HepG2 (cell line): ENCODE results near the gene CCN2. TPM values are rescaled to one million over a fixed set of nuclear protein-coding genes. Genes with fewer than 3 reads are reported as not detected.

Experiments
- ARID3A ChIP-seq: IDR thresholded peaks from 2 replicates; pipeline ENCODE4 v1.6.1; 2012; ENCODE audit warnings: low read depth, low read length, improper control_type of control experiment
- CCDC6 ChIP-seq: sonication (generic); formaldehyde crosslinking; IDR thresholded peaks from 2 replicates; pipeline ENCODE4 v1.8.1; 2022; ENCODE audit warnings: mild to moderate bottlenecking, missing genetic modification reagents, moderate library complexity
- HDAC1 ChIP-seq: sonication (generic); formaldehyde crosslinking; IDR thresholded peaks from 2 replicates; pipeline ENCODE4 v1.5.1; 2020; ENCODE audit warnings: mild to moderate bottlenecking, missing genetic modification reagents
- IKZF5 ChIP-seq: IDR thresholded peaks from 2 replicates; pipeline ENCODE4 v1.6.1; 2018; ENCODE audit warnings: missing genetic modification reagents, mild to moderate bottlenecking, missing compliant biosample characterization
- KDM6A ChIP-seq: IDR thresholded peaks from 2 replicates; pipeline ENCODE4 v1.6.1; 2016; ENCODE audit warnings: low read depth
- LBX2 ChIP-seq: sonication (generic); formaldehyde crosslinking; IDR thresholded peaks from 2 replicates; pipeline ENCODE4 v1.5.0; 2020; ENCODE audit warnings: missing genetic modification reagents, mild to moderate bottlenecking, borderline replicate concordance
- MAF1 ChIP-seq: sonication (generic); formaldehyde crosslinking; IDR thresholded peaks from 2 replicates; pipeline ENCODE4 v1.5.0; 2020; ENCODE audit warnings: missing genetic modification reagents, borderline replicate concordance
- MEF2D ChIP-seq: sonication (generic); formaldehyde crosslinking; IDR thresholded peaks from 2 replicates; pipeline ENCODE4 v1.5.1; 2020; ENCODE audit warnings: mild to moderate bottlenecking, missing genetic modification reagents
- MIER2 ChIP-seq: IDR thresholded peaks from 2 replicates; pipeline ENCODE4 v1.6.1; 2016; ENCODE audit warnings: missing biosample characterization, missing genetic modification reagents
- PAF1 ChIP-seq: IDR thresholded peaks from 2 replicates; pipeline ENCODE4 v1.6.1; 2016; ENCODE audit warnings: missing genetic modification reagents, missing compliant biosample characterization
- SAFB2 ChIP-seq: sonication (generic); formaldehyde crosslinking; IDR thresholded peaks from 2 replicates; pipeline ENCODE4 v1.5.1; 2020; ENCODE audit warnings: missing genetic modification reagents, low read depth, mild to moderate bottlenecking, borderline replicate concordance
- SOX5 ChIP-seq: IDR thresholded peaks from 2 replicates; pipeline ENCODE4 v1.6.1; 2016; ENCODE audit warnings: borderline replicate concordance
- SP1 ChIP-seq, 2 experiments: fragments of 450-650 bp in 1 of 2; sonication (generic) in 1 of 2; formaldehyde crosslinking in 1 of 2; IDR thresholded peaks; 2 replicates each; pipeline versions ENCODE4 v1.4.0 to v1.6.1; 2016 to 2020; ENCODE audit warnings: missing genetic modification reagents in 1 of 2
- SP140L ChIP-seq: sonication (generic); formaldehyde crosslinking; IDR thresholded peaks from 2 replicates; pipeline ENCODE4 v1.4.0; 2020; ENCODE audit warnings: missing genetic modification reagents, borderline replicate concordance
- STAT6 ChIP-seq: sonication (generic); formaldehyde crosslinking; IDR thresholded peaks from 2 replicates; pipeline ENCODE4 v1.4.0; 2020; ENCODE audit warnings: missing genetic modification reagents, mild to moderate bottlenecking, borderline replicate concordance
- ZFP1 ChIP-seq: IDR thresholded peaks from 2 replicates; pipeline ENCODE4 v1.6.1; 2016
- ZNF260 ChIP-seq: sonication (generic); formaldehyde crosslinking; IDR thresholded peaks from 2 replicates; pipeline ENCODE4 v1.4.0; 2020; ENCODE audit warnings: missing genetic modification reagents, low read depth, mild to moderate bottlenecking, borderline replicate concordance
- ZNF446 ChIP-seq: sonication (generic); formaldehyde crosslinking; IDR thresholded peaks from 2 replicates; pipeline ENCODE4 v1.5.0; 2020; ENCODE audit warnings: mild to moderate bottlenecking, missing genetic modification reagents
- ZNF510 ChIP-seq: sonication (generic); formaldehyde crosslinking; IDR thresholded peaks from 2 replicates; pipeline ENCODE4 v1.4.0; 2020; ENCODE audit warnings: low read depth, mild to moderate bottlenecking, missing genetic modification reagents
- ZNF605 ChIP-seq: sonication (generic); formaldehyde crosslinking; IDR thresholded peaks from 2 replicates; pipeline ENCODE4 v1.8.0; 2022; ENCODE audit warnings: mild to moderate bottlenecking, missing genetic modification reagents
- ZNF770 ChIP-seq: sonication (generic); formaldehyde crosslinking; IDR thresholded peaks from 2 replicates; pipeline ENCODE4 v1.5.0; 2020; ENCODE audit warnings: mild to moderate bottlenecking, missing genetic modification reagents
- ZSCAN25 ChIP-seq: sonication (generic); formaldehyde crosslinking; IDR thresholded peaks from 2 replicates; pipeline ENCODE4 v1.8.0; 2022; ENCODE audit warnings: mild to moderate bottlenecking, missing genetic modification reagents
- polyA plus RNA-seq, 8 experiments: library from polyadenylated mRNA; depleted of rRNA in 3 of 8; stranded (reverse) in 7 of 8; unstranded in 1 of 8; fragments of >200 nt; fragmentation: Illumina TruSeq in 4 of 8; extraction: Trizol in 4 of 8; gene quantifications; 2 replicates each; pipeline versions ENCODE4 v1.2.1 to v1.2.3, GENCODE V29; 2011 to 2016; ENCODE audit warnings: low read depth in 4 of 8, missing spikeins in 1 of 8, mixed read lengths in 1 of 8; ENCODE audit not compliant: insufficient read depth in 1 of 8
- total RNA-seq, 5 experiments: library from RNA; depleted of rRNA; stranded (reverse); fragments of >200 nt; fragmentation: Illumina TruSeq; extraction: Trizol; gene quantifications; 2 replicates each; pipeline ENCODE4 v1.2.3, GENCODE V29; 2016; ENCODE audit warnings: low read depth in 1 of 5

Gene CCN2
- total and polyA plus RNA-seq, 2 of the 13 experiments (the other 11 are each of a cell fraction or from before 2014, with no cell fraction given) = 34.7 to 316 TPM

- TF ChIP-seq STAT6 = peak; percentile 97
- TF ChIP-seq SAFB2 = no peak
- TF ChIP-seq ZNF605 (CRISPR knock-in tag) = 0 out of 2 replicates have a peak, but pooled peaks have one; percentile 2
- peak; percentile 81 for TF ChIP-seq ZFP1
- peak; percentile 93 for TF ChIP-seq IKZF5 (CRISPR knock-in tag)
- TF ChIP-seq ZNF260 = no peak
- TF ChIP-seq HDAC1 (CRISPR knock-in tag) = peak; percentile 92
- peak; percentile 98 for TF ChIP-seq MEF2D (CRISPR knock-in tag)
- TF ChIP-seq ZNF770 (CRISPR knock-in tag) = peak; percentile 71
- TF ChIP-seq KDM6A = peak; percentile 100
- no peak for TF ChIP-seq ZNF510 (CRISPR knock-in tag)
- TF ChIP-seq LBX2 (CRISPR knock-in tag) = no peak
- TF ChIP-seq CCDC6 (CRISPR knock-in tag) = no peak; the same call in 1 of the 2 replicates
- peak; percentile 75 for TF ChIP-seq MIER2
- no peak for TF ChIP-seq ZNF446 (CRISPR knock-in tag)
- TF ChIP-seq ZSCAN25 (CRISPR knock-in tag) = peak; percentile 35; the same call in 1 of the 2 replicates
- no peak for TF ChIP-seq MAF1
- TF ChIP-seq ARID3A = peak; percentile 100
- no peak for TF ChIP-seq SP1 (IDR thresholded peaks at IDR 0.05)
- TF ChIP-seq SP1 (CRISPR knock-in tag; IDR thresholded peaks at IDR 0.05) = no peak
- peak; percentile 97 for TF ChIP-seq SOX5
- no peak for TF ChIP-seq PAF1 (CRISPR knock-in tag)
- no peak; the same call in 1 of the 2 replicates for TF ChIP-seq SP140L (CRISPR knock-in tag)
Measured at GRCh38 chr6:131980791-131981623, 29.8 kb upstream of the CCN2 start (continued).
